GM19238 (cell line): ENCODE results near the gene AGAP1.
A peak's percentile ranks its signal among the peaks of the same experiment; 100 is the strongest.

ENCODE experiments used
- DNase-seq: peaks from one replicate; pipeline ENCODE4 v3.0.0; 2011; ENCODE audit warnings: low spot score; ENCODE audit not compliant: insufficient read length

AGAP1 gene

GRCh38 chr2:235728800-235729556, 235.1 kb downstream of the AGAP1 start:
- no peak for DNase-seq

GRCh38 chr2:235729557-235729947, 235.7 kb downstream of the AGAP1 start:
- no peak for DNase-seq

GRCh38 chr2:235730115-235730514, 236.3 kb downstream of the AGAP1 start:
- DNase-seq = no peak

GRCh38 chr2:235733761-235734160, 239.9 kb downstream of the AGAP1 start:
- no peak for DNase-seq

GRCh38 chr2:235734168-235734567, 240.3 kb downstream of the AGAP1 start:
- no peak for DNase-seq

GRCh38 chr2:235734688-235735231, 240.9 kb downstream of the AGAP1 start:
- DNase-seq = no peak

- DNase-seq = no peak
Observed at GRCh38 chr2:235737396-235737795, 243.6 kb downstream of the AGAP1 start.

GRCh38 chr2:235737840-235738239, 244.0 kb downstream of the AGAP1 start:
- DNase-seq = no peak

GRCh38 chr2:235739704-235740415, 246.0 kb downstream of the AGAP1 start:
- DNase-seq = no peak

GRCh38 chr2:235740821-235741220, 247.0 kb downstream of the AGAP1 start:
- no peak for DNase-seq

- no peak for DNase-seq
Observed at GRCh38 chr2:235744161-235744560, 250.3 kb downstream of the AGAP1 start.

- no peak for DNase-seq
Observed at GRCh38 chr2:235745597-235745996, 251.8 kb downstream of the AGAP1 start.

GRCh38 chr2:235746257-235746934, 252.6 kb downstream of the AGAP1 start:
- DNase-seq = peak; percentile 49

- DNase-seq = no peak
Observed at GRCh38 chr2:235747001-235747785, 253.3 kb downstream of the AGAP1 start.

- DNase-seq = no peak
Observed at GRCh38 chr2:235747786-235748091, 253.9 kb downstream of the AGAP1 start.

- DNase-seq = no peak
Observed at GRCh38 chr2:235749121-235749770, 255.4 kb downstream of the AGAP1 start.

GRCh38 chr2:235749771-235750160, 255.9 kb downstream of the AGAP1 start:
- no peak for DNase-seq

GRCh38 chr2:235752846-235753245, 259.0 kb downstream of the AGAP1 start:
- no peak for DNase-seq

- no peak for DNase-seq
Observed at GRCh38 chr2:235754357-235755207, 260.7 kb downstream of the AGAP1 start.

- DNase-seq = no peak
Observed at GRCh38 chr2:235756491-235756890, 262.6 kb downstream of the AGAP1 start.
